Right lobe of liver (tissue), 6 donors: ENCODE data around the gene TBX4. TPM values are rescaled to one million over a fixed set of nuclear protein-coding genes. Genes with fewer than 3 reads are reported as not detected.

Source experiments
- ATAC-seq, 4 donors: fragments of 200-7000 bp; cut with Tn5 transposase; one replicate each; pipeline ENCODE4 v1.9.1; 2020; ENCODE audit warnings: mild to moderate bottlenecking in 4 of 4, moderate library complexity in 4 of 4
- DNase-seq, 3 donors: peaks; one replicate each; pipeline ENCODE4 v3.0.0-alpha.2; 2020
- H3K27ac ChIP-seq, 3 donors: fragments of 200-600 bp; one replicate each; pipeline ENCODE4 v1.8.0; 2022
- H3K27me3 ChIP-seq, 2 donors: fragments of 200-600 bp; one replicate each; pipeline ENCODE4 v1.8.0; 2022
- H3K36me3 ChIP-seq, 4 donors: fragments of 200-600 bp; sonication (generic) in 1 of 4; one replicate each; pipeline versions ENCODE4 v1.5.1 to v1.8.0; 2017 to 2022; ENCODE audit warnings: control low read depth in 1 of 4
- H3K4me1 ChIP-seq, 4 donors: fragments of 200-600 bp; sonication (generic) in 1 of 4; one replicate each; pipeline versions ENCODE4 v1.5.1 to v1.8.0; 2017 to 2022; ENCODE audit warnings: control low read depth in 1 of 4
- H3K4me3 ChIP-seq, 3 donors: fragments of 200-600 bp; one replicate each; pipeline ENCODE4 v1.8.0; 2022
- H3K9me3 ChIP-seq, 4 donors: fragments of 200-600 bp; sonication (generic) in 1 of 4; one replicate each; pipeline versions ENCODE4 v1.5.1 to v1.8.0; 2017 to 2022; ENCODE audit warnings: control low read depth in 1 of 4
- CTCF ChIP-seq, 4 donors: fragments of 200-600 bp in 3 of 4; fragments of 450-650 bp in 1 of 4; IDR thresholded peaks; one replicate each; pipeline versions ENCODE4 v1.5.1 to v1.8.0; 2016 to 2022; ENCODE audit warnings: antibody characterized with exemption in 4 of 4, mild to moderate bottlenecking in 2 of 4
- POLR2A ChIP-seq: fragments of 450-650 bp; IDR thresholded peaks from one replicate; pipeline ENCODE4 v1.6.1; 2017; ENCODE audit warnings: antibody characterized with exemption, mild to moderate bottlenecking
- WGBS: methylation state at CpG from one replicate; pipeline ENCODE4 v1.1.6; 2018; ENCODE audit warnings: low coverage, low lambda C conversion rate; ENCODE audit not compliant: insufficient coverage; ENCODE audit errors: missing lambda C conversion rate; 5-methylcytosine and 5-hydroxymethylcytosine counted together
- intact Hi-C, 2 donors: fragments of 100-400 bp; cut with DNase I; formaldehyde crosslinking; loops; one replicate each; pipeline versions ENCODE4 v1.11.2 to v1.14.1; 2022
- total RNA-seq, 6 experiments: library from RNA; depleted of rRNA in 2 of 6; stranded (reverse); fragments of >200 nt in 2 of 6; fragmentation: NEBNext Ultra II Directional in 3 of 6; extraction: Animal tissue kit (Norgen Biotek cat#: 25700) in 3 of 6; gene quantifications; one replicate each; pipeline versions ENCODE4 v1.1.0 to v1.2.4, GENCODE V29; 2016 to 2023
- donor health status: DM: no; HTN: yes; CAD: no.
- donor health status: DM: no; HTN: no; CAD: no.
- donor health status: DM: no; HTN: no; CAD: no.
- donor health status: DM: no; HTN: yes; CAD: no.
- donor health status: DM: no; HTN: yes; CAD: no.

TBX4 gene
- total RNA-seq, 6 experiments from 2014 or later = not detected

DNA sequence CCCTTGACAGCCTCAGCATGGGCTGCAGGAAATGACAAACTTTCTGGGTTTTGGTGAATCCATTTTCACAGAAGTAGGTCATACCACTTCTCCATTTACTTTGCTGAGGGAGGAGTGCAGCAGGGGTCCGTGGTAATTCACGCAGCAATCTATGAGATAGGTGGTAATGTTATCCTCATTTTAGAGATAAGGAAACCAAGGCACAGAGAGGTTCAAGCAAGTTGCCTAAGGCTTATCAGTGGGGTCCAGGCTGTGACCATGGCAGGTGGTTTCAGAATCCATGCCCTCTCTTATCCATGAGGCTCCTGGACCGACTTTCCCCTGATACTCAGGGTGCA, 12.6 kb downstream of the TBX4 start:
- H3K36me3 ChIP-seq = no peaks in the 10 kb centered on the region
- no CpG with 5 or more reads among the region's 3 CpGs for WGBS
- intact Hi-C loops = no loop called here

GRCh38 chr17:61465550-61466237, 13.5 kb downstream of the TBX4 start:
- Histone ChIP-seq H3K4me1 (no peaks in the 10 kb centered on the region), H3K27ac (no peak overlapping the region), H3K27me3 (peaks cover 0 to 7% of the 10 kb centered on the region in 2 donors), H3K36me3 (no peaks in the 10 kb centered on the region), H3K9me3 (no peaks in the 10 kb centered on the region), H3K4me3 (no peak overlapping the region)
- intact Hi-C loops = no loop called here
- DNase-seq (peak in 2 of 3 donors; percentile 27 to 28), ATAC-seq (no peak)
- 32% methylated on average over 12 of the region's 17 CpGs for WGBS
- TF ChIP-seq CTCF (IDR thresholded peaks at IDR 0.05) (no peak), POLR2A (no peak)

More for the DNA sequence above, 12.6 kb downstream of the TBX4 start:
- no peak for TF ChIP-seq CTCF (IDR thresholded peaks at IDR 0.05)
- TF ChIP-seq POLR2A = no peak
- Histone ChIP-seq H3K4me3 (no peak overlapping the region), H3K4me1 (no peaks in the 10 kb centered on the region), H3K9me3 (no peaks in the 10 kb centered on the region), H3K27me3 (peaks cover 0 to 7% of the 10 kb centered on the region in 2 donors), H3K27ac (no peak overlapping the region)
- ATAC-seq (no peak), DNase-seq (peak in 1 of 3 donors; percentile 26)

- TF ChIP-seq CTCF (IDR thresholded peaks at IDR 0.05) (no peak), POLR2A (no peak)
- Histone ChIP-seq H3K36me3 (no peaks in the 10 kb centered on the region), H3K4me3 (no peak overlapping the region), H3K27ac (no peak overlapping the region), H3K9me3 (no peaks in the 10 kb centered on the region), H3K4me1 (no peaks in the 10 kb centered on the region), H3K27me3 (peaks cover 0 to 7% of the 10 kb centered on the region in 2 donors)
- peak in 2 of 3 donors; percentile 10 to 28 for DNase-seq
- intact Hi-C loops = no loop called here
- 60% methylated on average over 7 of the region's 7 CpGs for whole genome bisulfite sequencing
- no peak for ATAC-seq
Measured at GRCh38 chr17:61466246-61466645, 14.0 kb downstream of the TBX4 start.

DNA sequence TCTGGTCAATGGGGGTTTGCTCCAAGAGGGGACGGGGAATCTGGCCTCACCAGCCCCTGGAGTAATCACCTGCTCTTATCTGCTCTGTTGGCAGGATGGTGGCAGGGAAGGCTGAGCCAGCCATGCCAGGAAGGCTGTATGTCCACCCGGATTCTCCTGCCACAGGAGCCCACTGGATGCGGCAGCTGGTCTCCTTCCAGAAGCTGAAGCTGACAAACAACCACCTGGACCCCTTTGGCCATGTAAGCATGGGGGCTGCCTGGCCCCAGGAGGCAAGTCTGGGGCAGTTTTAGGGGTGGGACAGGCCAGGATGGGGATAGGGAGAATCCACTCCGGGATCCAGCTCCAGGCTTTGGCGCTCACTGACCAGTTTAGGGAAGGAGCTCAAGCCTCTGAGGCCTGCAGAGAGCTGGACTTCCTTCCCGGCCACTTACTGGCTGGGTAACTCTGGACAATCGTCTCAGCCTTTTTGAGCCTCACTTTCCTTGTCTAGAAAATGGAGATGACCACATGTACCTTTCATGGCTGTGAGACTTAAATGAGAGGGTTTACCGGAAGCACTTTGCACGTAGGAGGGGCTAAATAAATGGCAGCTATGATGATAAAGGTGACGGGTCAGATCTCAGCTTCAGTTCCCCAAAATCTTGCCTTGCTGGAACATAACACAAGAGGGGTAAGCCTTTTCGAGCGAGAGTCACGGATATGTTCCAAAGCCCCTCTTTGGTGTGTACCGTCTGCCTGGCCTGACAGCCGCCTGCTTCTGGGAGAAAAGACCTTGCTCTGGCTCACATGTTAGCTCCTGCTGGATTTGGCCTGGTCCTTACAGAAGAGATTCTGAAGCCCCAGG, 15.4 kb downstream of the TBX4 start:
- H3K36me3 ChIP-seq = no peaks in the 10 kb centered on the region
- H3K4me1 ChIP-seq = no peaks in the 10 kb centered on the region
- no peak overlapping the region for H3K4me3 ChIP-seq
- H3K27me3 ChIP-seq = peaks cover 0 to 7% of the 10 kb centered on the region in 2 donors
- no peak for TF ChIP-seq POLR2A
- TF ChIP-seq CTCF (IDR thresholded peaks at IDR 0.05) = no peak
- ATAC-seq = peak; percentile 52 to 74 (median 63)
- no peak overlapping the region for H3K27ac ChIP-seq
- intact Hi-C loops = no loop called here
- DNase-seq = peak in 2 of 3 donors; percentile 41 to 51
- H3K9me3 ChIP-seq = no peaks in the 10 kb centered on the region
- WGBS = 59% methylated on average over 13 of the region's 15 CpGs
